Chondrocyte (in vitro differentiated cells): ENCODE measurements around the gene ACSM3. TPM values are rescaled to one million over a fixed set of nuclear protein-coding genes. Genes with fewer than 3 reads are reported as not detected.

Experiments
- DNase-seq: peaks from one replicate; pipeline ENCODE4 v3.0.0; 2021; ENCODE audit warnings: mixed read lengths, low spot score
- H3K27ac Mint-ChIP-seq: one replicate; pipeline ENCODE4 v1.8.0; 2021; ENCODE audit warnings: mild to moderate bottlenecking, moderate library complexity, mixed read lengths; ENCODE audit not compliant: unreplicated experiment
- H3K27me3 Mint-ChIP-seq: 2 replicates; pipeline ENCODE4 v1.8.0; 2021; ENCODE audit warnings: low read depth, mixed read lengths
- H3K36me3 Mint-ChIP-seq: 2 replicates; pipeline ENCODE4 v1.8.0; 2021; ENCODE audit warnings: low read depth, mixed read lengths
- H3K4me1 Mint-ChIP-seq: 2 replicates; pipeline ENCODE4 v1.8.0; 2021; ENCODE audit warnings: low read depth, mild to moderate bottlenecking, mixed read lengths
- H3K4me3 Mint-ChIP-seq: one replicate; pipeline ENCODE4 v1.8.0; 2021; ENCODE audit warnings: mild to moderate bottlenecking, moderate library complexity, mixed read lengths; ENCODE audit not compliant: unreplicated experiment
- H3K9me3 Mint-ChIP-seq: 2 replicates; pipeline ENCODE4 v1.8.0; 2021; ENCODE audit warnings: low read depth, mixed read lengths
- total RNA-seq: library from RNA; stranded (reverse); gene quantifications from 3 replicates; pipeline ENCODE4 v1.2.1, GENCODE V29; 2021
- TF ChIP-seq, protein P1 (sequence below): fragments of 200-600 bp; sonication (generic); IDR thresholded peaks from 2 replicates; pipeline ENCODE4 v1.5.0; 2021; ENCODE audit warnings: antibody characterized with exemption, mild to moderate bottlenecking, moderate library complexity

The ACSM3 gene
- total RNA-seq, 1 donor from 2014 or later = 1.9 TPM

DNA sequence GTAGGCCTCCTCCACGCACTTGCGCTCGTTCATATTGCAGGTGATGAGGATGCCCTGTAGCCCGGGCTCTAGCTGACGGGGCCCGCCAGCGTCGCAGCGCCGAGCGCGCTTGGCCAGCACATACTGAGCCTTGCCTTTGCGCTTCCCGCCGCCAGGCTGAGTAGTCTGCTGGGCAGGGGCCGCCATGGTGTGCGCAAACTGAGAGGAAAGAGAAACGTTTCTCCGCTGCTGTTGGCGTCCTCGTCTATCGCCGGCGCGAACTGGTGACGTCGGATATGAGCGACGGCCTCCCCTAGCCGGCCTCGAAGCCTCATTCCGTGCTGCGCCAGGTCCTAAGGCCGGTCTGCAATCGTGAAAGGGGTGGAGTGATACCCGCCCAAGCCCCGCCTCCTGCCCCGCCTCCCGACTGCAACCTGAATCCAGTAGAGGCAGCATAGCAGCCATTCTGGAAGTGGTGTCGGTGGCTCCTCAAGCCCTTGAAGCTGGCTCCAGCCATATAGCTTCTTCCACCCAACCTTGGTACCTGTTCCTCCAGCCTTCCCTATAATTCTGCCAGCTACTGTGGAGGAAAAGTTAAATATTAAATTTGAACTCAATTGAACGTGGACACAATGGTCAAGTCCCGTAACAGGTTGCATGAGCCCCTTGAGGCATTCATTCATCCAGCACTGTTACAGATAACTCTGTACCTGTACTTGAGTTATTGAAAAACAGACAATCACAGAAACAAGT lies 22.1 kb upstream of the ACSM3 start, which contains the start of gene THUMPD1:
Gene THUMPD1, minus strand, starts transcription at position 265 of the 732 bp plus-strand sequence. Its CDS starts 79 bp downstream, at position 186.
- peak within 1 kb of the TSS; percentile 99 for H3K4me3 Mint-ChIP-seq
- peaks cover 10% of the 10 kb centered on the region for H3K36me3 Mint-ChIP-seq
- no peaks in the 10 kb centered on the region for H3K27me3 Mint-ChIP-seq
- peaks cover 20% of the 10 kb centered on the region for H3K4me1 Mint-ChIP-seq
- peak; percentile 97 for DNase-seq
- peak within 1 kb of the TSS; percentile 98 for H3K27ac Mint-ChIP-seq
- no peaks in the 10 kb centered on the region for H3K9me3 Mint-ChIP-seq
- TF ChIP-seq, protein P1, sequence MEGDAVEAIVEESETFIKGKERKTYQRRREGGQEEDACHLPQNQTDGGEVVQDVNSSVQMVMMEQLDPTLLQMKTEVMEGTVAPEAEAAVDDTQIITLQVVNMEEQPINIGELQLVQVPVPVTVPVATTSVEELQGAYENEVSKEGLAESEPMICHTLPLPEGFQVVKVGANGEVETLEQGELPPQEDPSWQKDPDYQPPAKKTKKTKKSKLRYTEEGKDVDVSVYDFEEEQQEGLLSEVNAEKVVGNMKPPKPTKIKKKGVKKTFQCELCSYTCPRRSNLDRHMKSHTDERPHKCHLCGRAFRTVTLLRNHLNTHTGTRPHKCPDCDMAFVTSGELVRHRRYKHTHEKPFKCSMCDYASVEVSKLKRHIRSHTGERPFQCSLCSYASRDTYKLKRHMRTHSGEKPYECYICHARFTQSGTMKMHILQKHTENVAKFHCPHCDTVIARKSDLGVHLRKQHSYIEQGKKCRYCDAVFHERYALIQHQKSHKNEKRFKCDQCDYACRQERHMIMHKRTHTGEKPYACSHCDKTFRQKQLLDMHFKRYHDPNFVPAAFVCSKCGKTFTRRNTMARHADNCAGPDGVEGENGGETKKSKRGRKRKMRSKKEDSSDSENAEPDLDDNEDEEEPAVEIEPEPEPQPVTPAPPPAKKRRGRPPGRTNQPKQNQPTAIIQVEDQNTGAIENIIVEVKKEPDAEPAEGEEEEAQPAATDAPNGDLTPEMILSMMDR = peak; percentile 33

DNA sequence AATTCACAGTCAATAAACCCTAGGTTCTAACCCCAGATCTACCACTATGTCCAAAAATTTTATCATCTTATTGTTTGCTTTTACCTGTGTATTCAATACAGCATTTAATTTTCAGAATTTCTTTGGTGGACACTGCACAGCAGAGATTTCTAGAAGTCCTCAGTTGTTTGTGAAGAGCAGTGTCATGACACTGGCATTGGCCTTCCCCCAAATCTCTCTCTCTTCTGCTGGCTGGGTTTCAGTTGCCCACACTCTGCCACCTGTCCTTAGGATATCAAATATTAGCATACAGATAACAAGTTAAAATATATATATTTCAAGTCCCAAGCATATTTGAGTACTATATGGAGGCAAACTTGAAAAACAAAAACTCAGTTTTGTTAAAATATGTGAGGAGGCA lies 20.2 kb upstream of the ACSM3 start:
- Mint-ChIP-seq H3K9me3 (peaks cover 6% of the 10 kb centered on the region), H3K27me3 (no peaks in the 10 kb centered on the region), H3K36me3 (peaks cover 2% of the 10 kb centered on the region), H3K4me1 (peaks cover 18% of the 10 kb centered on the region), H3K4me3 (no peak overlapping the region), H3K27ac (no peak overlapping the region)
- no peak for DNase-seq
- TF ChIP-seq, protein P1 = no peak

DNA sequence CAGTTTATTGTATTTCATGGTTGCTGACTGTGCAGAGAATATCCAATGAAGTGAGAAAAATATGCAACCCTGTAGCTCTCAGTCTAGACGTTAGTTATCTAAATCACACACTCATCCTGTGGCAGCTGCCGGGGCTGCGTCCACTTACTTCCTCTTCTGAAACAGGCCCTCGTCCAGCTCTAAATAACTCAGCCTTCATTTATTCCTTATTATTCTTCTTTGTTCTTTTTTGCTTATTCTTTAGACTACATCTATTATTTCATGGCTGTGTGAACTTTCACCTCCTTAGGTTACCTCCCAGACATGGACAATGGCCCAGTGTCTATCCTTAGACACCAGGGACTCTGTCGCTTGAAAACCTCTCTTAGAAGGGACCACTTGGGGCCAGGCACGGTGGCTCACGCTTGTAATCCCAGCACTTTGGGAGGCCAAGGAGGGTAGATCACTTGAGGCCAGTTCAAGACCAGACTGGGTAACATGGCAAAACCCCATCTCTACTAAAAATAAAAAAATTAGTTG lies 18.8 kb upstream of the ACSM3 start:
- no peak for DNase-seq
- TF ChIP-seq, protein P1 = no peak
- Mint-ChIP-seq H3K4me3 (no peak overlapping the region), H3K4me1 (peaks cover 10% of the 10 kb centered on the region), H3K27ac (peak overlapping the region; percentile 49), H3K36me3 (no peaks in the 10 kb centered on the region), H3K27me3 (no peaks in the 10 kb centered on the region), H3K9me3 (peaks cover 6% of the 10 kb centered on the region)

DNA sequence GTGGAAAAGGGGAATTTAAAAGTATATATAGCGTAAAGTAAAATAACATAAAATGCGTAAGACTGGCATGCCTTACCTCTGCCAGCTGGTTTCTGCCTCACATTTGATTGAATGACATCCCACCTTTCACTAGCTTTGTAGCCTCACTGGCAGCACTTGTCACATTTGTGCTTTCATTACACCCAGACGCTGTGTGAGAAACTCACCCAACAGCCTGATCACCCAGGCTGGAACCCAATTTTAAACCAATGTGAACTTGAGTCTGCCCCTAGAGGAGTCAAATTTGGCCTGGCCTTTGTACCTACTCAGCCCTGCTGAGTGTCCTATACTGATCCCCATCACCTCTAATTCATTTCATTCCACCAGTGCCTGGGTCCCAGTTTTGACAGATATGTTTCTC lies 17.4 kb upstream of the ACSM3 start:
- H3K9me3 Mint-ChIP-seq = peaks cover 6% of the 10 kb centered on the region
- H3K36me3 Mint-ChIP-seq = no peaks in the 10 kb centered on the region
- TF ChIP-seq, protein P1 = no peak
- no peak for DNase-seq
- H3K27me3 Mint-ChIP-seq = no peaks in the 10 kb centered on the region
- H3K27ac Mint-ChIP-seq = no peak overlapping the region
- H3K4me3 Mint-ChIP-seq = no peak overlapping the region
- H3K4me1 Mint-ChIP-seq = peaks cover 2% of the 10 kb centered on the region

DNA sequence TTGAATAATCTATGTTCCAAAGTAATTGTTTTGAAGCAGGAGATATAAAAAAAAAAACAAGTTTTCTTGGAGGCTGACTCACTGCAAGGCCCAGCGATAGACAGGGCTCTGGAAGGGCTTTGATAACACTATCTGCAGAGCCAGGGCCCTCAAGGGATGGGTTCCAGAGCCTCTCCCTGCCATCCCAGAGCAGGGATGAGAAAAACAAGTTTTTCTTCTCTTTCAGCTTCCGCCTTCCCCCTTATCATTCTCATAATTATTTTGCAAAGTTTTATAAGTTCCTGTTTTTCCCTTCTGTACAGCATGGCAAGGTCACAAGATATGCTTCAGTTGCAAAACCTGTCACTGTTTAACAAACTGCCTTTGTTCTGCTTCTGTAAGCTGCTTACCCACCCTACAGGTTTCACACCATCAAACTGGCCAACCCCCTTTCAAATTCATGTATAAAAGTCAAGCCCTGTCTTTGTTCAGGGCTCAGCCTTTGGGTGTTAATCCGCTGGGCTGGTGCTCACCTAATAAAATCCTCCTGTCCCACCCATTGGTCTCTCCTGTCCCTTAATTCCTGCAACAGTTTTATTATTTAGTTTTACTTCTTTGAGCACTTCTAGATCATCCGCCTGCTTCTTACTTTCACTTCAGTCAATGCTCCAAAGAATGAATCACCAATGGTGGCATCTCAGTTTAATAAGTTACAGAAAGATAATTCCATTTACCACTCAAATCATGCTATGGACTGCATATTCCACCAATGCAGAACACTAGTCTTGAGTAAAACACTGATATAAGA lies 16.6 kb upstream of the ACSM3 start:
- H3K36me3 Mint-ChIP-seq = no peaks in the 10 kb centered on the region
- H3K27ac Mint-ChIP-seq = no peak overlapping the region
- H3K4me1 Mint-ChIP-seq = peaks cover 2% of the 10 kb centered on the region
- H3K27me3 Mint-ChIP-seq = peaks cover 2% of the 10 kb centered on the region
- DNase-seq = no peak
- H3K4me3 Mint-ChIP-seq = no peak overlapping the region
- TF ChIP-seq, protein P1 = no peak
- H3K9me3 Mint-ChIP-seq = peaks cover 6% of the 10 kb centered on the region
